Measurements from ENCODE around the gene GADD45G.

GADD45G gene

DNA sequence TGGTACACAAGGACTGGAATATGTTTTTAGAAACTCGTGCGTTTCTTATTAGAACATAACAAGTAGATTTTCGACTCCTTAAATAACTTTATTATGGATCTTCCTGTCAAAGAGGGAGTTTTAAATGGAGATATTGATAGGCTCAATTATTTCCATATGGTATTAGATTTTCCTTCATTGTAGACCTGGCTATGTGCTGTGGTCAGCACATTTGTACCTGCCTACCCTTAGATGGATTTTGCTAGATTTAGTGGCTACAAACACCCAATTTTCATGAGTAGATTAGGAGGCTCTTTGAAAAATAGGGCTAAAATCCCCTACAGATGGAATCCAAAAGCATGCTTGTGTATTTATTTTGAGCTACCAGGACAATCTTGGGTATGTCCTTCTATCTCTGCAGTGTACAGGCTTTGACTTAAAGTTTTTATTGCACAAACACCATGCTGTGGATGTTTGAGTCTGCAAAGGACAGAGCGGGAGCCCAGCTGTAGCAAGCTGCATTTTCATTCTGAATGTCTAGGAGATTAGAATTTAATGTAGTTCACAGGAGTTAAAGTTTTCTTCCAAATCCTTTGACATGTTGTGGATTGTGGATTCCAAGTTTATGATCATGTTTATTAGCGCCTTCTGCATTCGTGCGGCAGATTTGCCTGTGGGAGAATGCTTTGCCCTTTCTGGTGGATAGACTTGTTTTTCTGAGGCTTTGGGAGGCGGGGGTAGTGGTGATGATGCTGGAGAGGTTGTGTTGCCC lies 41.6 kb downstream of the GADD45G start:
- no peak overlapping the region for H3K4me3 ChIP-seq (ENCODE audit: low read depth, low read length)
- in situ Hi-C loops (cut with HindIII; ENCODE audit: low sequenced_read_pairs) = no loop called here
- no peak for DNase-seq (ENCODE audit: low read depth, low spot score)
- TF ChIP-seq, protein P1, sequence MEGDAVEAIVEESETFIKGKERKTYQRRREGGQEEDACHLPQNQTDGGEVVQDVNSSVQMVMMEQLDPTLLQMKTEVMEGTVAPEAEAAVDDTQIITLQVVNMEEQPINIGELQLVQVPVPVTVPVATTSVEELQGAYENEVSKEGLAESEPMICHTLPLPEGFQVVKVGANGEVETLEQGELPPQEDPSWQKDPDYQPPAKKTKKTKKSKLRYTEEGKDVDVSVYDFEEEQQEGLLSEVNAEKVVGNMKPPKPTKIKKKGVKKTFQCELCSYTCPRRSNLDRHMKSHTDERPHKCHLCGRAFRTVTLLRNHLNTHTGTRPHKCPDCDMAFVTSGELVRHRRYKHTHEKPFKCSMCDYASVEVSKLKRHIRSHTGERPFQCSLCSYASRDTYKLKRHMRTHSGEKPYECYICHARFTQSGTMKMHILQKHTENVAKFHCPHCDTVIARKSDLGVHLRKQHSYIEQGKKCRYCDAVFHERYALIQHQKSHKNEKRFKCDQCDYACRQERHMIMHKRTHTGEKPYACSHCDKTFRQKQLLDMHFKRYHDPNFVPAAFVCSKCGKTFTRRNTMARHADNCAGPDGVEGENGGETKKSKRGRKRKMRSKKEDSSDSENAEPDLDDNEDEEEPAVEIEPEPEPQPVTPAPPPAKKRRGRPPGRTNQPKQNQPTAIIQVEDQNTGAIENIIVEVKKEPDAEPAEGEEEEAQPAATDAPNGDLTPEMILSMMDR (IDR thresholded peaks at IDR 0.05; ENCODE audit: low read depth, low read length) = no peak

DNA sequence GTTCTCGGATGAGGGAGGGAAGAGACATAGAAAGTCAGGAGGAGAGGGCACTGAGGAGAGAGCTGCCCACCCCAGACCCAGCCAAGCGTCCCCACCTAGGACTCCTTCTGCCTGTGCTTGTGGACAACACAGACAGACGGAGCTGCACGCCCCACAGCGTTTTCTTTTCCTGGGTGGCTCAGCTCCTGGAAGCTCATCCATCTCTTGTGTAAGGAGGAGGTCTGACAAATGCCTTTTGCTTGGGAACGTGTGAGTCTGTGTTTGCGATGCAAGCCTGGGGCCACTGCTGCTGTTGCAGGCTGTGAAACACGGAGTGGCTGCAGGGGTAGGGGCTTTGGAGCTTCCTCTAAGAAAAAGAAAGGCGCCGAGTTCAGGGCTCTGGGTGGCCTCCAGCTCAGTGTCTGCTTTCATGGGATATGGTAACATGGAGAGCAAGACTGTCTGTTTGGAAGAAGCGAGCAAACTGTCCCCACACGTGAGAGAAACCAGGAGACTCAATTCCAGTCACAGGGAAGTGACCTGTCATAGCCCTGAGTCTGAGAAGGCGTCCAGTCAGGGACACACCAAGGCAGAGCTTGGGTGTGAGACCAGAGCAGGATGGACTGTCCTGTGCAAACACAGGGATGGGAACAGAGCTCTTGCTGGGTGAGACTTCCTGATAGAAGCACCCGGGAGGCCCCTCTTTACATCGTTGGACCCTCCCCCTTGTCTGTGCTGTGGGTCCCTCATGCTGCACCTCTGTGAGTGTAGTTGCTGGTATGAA lies 42.7 kb downstream of the GADD45G start:
- TF ChIP-seq, protein P1 (IDR thresholded peaks at IDR 0.05; ENCODE audit: low read depth, low read length) = no peak
- H3K4me3 ChIP-seq (ENCODE audit: low read depth, low read length) = no peak overlapping the region
- DNase-seq (ENCODE audit: low read depth, low spot score) = no peak
- in situ Hi-C loops (cut with HindIII; ENCODE audit: low sequenced_read_pairs) = no loop called here

DNA sequence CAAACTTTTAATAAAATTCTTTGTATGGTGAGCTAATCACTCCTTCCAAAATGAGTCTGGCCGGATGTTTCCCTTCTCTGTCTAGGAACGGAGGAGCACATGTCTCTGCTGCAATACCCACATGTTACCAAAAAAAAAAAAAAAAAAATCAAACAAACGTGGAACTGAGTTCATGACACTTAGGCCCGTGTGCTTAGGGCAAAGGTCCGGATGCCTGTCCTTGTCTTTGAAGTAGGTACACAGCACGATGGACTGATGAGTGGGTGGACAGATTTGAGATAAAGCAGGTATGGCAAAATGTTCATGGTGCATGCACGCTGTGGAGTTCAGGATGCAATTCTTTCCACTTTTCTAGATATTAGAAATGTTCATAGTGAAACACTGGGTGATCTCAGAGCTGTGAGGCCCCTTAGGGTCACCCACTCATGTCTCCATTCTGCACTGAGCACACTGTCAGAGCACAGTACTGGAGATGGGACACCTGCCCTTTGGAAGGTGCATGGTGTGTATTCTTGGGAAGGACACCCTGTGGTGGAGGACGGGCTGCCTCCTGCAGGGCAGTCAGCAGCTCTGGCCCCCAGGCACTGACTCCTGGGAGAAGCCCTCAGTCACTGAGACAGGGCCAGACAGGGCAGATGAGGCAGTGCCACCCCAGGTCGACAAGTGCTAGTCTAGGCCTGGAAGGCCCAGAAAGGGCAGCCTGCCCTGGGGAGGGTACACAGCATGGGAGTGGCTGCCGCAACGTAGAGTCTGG lies 43.6 kb downstream of the GADD45G start:
- DNase-seq (ENCODE audit: low read depth, low spot score) = no peak
- in situ Hi-C loops (cut with HindIII; ENCODE audit: low sequenced_read_pairs) = no loop called here
- TF ChIP-seq, protein P1 (IDR thresholded peaks at IDR 0.05; ENCODE audit: low read depth, low read length) = no peak
- H3K4me3 ChIP-seq (ENCODE audit: low read depth, low read length) = no peak overlapping the region

DNA sequence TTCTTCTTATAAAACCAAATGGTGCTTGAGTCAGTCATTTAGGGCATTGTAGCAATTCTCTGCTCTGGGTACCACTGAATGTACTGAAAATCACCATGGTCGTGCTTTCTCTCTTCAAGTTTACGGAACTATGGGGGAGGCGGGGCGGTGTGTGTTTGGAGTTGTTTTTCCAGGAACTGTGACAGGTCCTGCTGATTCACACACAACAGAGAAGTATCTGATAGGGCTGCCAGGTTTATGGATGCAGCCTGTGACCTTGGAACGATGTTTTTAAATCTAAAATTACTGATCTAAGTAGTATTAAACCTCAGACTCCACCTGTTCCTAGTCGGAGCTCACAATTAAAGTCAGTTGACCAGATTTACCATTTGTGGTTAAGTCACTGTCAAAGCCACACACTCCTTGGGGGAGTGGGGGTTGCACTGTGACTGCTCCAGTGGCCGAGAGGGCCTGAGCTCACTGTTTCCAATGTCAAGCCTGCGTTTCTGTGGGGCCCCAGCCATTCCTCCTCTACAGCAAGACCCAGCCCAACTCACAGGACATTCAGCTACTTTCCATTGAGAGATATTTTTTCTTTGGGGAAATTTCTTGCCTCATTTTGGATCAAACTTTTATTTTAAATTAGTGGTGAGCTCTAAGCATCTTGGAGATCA lies 44.4 kb downstream of the GADD45G start:
- no peak for DNase-seq (ENCODE audit: low read depth, low spot score)
- TF ChIP-seq, protein P1 (IDR thresholded peaks at IDR 0.05; ENCODE audit: low read depth, low read length) = no peak
- in situ Hi-C loops (cut with HindIII; ENCODE audit: low sequenced_read_pairs) = no loop called here

DNA sequence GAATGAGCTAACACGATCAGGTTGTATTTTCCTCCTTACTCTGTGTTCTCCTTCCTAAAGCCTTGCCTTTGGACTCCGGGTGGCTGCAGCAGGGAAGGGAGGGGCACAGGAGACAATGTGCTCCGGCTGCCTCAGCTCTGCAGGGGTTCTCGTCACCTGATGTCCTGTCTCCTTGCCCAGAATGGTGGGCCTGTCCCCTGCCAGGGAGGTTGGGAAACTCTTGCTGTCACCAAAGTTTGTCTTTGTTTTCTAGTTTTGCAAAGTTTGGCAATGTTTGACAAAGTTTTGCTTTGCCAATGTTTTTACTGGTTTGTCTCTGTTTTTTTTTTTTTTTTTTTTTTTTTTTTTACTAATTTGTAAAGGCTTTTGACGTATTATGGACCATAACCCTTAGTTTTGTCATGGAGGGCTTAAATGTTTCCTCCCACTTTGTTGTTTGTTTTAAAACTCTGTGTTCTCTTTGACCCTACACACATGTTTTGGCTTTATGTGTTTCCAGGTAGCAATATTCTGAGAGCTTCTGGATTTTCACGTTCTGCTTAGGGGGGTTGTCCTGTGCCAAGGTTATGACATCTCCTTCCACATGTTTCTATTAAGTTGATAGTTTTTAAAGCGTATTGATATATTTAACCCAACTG lies 49.3 kb downstream of the GADD45G start:
- no peak for DNase-seq (ENCODE audit: low read depth, low spot score)
- in situ Hi-C loops (cut with HindIII; ENCODE audit: low sequenced_read_pairs) = no loop called here
- TF ChIP-seq, protein P1 (IDR thresholded peaks at IDR 0.05; ENCODE audit: low read depth, low read length) = no peak
- no peak overlapping the region for H3K4me3 ChIP-seq (ENCODE audit: low read depth, low read length)

More for the DNA sequence above, 44.4 kb downstream of the GADD45G start:
- no peak overlapping the region for H3K4me3 ChIP-seq (ENCODE audit: low read depth, low read length)
